GM19193 (cell line): ENCODE measurements around the gene S100A13.
A peak's percentile ranks its signal among the peaks of the same experiment; 100 is the strongest.

Source experiments
- POLR2A ChIP-seq: IDR thresholded peaks from 4 replicates; pipeline ENCODE4 v1.6.1; 2011; ENCODE audit not compliant: insufficient read depth, insufficient read length; ENCODE audit errors: extremely low read depth

S100A13 gene

DNA sequence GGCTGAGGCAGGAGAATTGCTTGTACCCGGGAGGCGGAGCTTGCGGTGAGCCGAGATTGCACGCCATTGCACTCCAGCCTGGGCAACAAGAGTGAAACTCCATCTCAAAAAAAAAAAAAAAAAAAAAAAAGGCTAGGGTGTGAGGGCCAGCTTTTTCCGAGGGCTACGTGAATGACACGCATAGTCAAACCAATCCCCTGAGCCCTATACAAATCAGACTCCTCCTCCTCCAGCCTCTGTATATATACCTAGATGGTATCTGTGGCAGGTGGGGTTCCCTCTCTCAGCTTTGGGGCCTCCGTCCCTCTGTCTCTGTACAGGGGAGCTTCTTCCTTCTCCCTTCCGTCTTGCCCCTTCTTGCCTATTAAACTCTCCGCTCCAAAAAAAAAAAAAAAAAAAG lies 21.1 kb downstream of the S100A13 start:
- no peak for TF ChIP-seq POLR2A

DNA sequence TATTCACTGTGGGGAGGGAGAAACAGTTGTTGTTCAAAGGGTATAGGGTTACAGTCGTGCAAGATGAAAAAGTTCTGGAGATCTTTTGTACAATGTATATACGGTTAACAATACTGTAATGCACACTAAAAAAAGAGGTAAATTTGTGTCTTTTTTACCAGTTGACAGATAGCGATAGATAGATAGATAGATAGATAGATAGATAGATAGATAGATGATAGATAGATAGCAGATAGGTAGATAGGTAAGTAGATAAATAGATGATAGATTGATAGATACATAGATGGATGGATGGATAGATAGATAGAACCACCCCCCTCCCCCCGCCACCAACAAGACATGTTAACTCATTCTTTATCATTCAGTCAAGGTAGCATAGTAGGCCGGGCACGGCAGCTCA lies 24.6 kb downstream of the S100A13 start:
- TF ChIP-seq POLR2A: no peak

DNA sequence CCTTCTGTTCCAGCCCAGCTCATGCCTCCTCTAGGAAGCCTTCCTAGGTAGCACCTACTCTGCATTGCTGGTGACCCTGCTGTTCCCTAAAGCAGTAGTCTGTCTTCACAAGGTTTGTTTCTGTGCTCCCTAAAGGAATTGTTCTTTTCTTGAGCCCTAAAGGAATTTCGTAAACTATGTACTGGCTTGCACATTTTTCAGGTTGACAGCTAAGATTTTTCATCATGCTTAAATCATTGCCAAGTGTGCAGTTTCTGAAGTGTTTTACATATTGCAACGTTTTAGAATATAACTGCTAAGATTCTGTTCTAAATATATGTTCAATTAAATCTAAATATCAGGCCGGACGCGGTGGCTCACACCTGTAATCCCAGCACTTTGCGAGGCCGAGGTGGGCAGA lies 27.5 kb downstream of the S100A13 start:
- TF ChIP-seq POLR2A: no peak

DNA sequence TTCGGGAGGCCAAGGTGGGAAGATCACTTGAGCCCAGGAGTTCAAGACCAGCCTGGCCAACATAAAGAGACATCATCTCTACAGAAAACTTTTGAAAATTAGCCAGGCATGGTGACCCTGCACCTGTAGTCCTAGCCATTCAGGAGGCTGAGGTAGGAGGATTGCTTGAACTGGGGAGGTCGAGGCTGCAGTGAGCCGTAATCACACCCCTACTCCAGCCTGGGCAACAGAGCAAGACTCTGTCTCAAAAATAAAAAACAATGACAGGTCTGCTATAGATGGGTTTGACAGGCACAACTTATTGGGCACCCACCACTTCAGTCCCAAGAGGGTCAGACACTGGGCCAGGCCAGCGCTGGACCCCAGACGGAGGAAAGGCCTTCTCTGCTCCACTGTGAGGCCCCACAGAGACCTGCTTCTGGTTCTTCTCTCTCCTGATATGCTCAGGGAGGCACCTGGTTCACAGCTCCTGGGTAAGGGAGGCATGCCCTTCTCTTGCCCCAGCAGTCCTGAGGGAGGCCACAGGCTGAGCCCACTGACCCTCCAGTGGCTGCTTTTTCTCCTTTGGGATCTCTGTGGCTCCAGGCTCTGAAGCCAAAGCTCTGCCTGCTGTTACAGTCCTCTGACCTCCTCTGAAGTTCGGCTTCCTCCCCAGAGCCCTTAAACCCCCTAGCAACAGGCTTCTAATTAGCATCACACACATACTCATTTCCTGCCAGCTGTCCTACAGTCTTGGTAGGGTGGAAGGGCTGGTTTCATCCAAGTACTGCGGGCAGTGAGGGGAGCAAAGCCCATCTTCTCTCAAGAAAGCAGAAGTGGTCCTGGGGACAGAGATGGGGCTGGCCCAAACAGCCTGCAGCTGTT lies 28.8 kb downstream of the S100A13 start:
- TF ChIP-seq POLR2A: peak; percentile 65

DNA sequence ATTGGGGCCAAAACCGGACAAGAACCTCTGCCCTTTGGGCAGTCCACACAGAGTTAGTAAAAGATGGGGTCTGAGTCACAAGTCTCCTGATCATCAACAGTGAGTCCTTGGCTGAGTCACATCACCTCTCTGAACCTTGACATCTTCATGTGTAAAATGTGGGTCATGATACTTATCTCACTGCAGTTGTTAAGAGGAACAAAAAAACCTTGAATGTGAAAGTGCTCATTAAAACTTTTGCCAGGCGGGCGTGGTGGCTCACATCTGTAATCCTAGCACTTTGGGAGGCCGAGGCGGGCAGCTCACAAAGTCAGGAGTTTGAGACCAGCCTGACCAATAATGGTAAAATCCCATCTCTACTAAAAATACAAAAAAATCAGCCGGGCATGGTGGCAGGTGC lies 30.1 kb downstream of the S100A13 start:
- no peak for TF ChIP-seq POLR2A

DNA sequence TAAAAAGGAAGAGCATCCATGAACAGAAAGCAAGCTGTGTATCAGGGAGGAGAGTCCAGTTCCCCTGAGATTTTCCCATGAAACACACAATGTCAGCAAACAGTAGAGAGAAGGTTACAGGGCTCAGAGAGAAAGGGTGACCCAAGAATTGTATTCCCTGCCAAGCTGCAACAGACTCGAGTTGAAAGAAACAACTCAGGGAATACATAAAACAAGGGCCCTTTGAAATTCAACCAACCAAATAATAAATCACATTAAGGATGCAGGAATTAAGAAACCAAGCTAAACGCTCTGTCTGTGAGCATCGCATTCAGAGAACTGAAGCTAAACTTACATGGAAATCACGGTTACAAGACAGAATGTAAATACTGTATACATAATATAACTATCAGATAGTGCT lies 34.6 kb downstream of the S100A13 start:
- no peak for TF ChIP-seq POLR2A

DNA sequence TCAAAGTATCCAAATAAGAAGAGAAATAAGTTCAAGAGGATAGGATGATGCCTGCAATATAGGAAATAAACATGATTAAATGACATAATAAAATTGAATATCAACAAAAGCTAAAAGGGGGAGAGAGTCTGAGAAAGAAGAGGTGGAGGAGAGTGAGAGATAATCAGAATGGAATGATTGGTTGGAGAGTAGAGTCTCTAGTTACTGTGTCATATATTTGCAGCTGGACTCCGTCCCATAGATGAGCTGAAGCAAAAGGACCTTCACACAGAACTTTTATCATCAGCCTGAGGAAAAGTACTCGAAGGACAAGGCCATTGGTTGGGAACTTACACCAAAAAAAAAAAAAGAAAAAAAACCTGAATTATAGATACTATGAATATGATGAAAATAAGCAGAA lies 38.8 kb downstream of the S100A13 start:
- no peak for TF ChIP-seq POLR2A

DNA sequence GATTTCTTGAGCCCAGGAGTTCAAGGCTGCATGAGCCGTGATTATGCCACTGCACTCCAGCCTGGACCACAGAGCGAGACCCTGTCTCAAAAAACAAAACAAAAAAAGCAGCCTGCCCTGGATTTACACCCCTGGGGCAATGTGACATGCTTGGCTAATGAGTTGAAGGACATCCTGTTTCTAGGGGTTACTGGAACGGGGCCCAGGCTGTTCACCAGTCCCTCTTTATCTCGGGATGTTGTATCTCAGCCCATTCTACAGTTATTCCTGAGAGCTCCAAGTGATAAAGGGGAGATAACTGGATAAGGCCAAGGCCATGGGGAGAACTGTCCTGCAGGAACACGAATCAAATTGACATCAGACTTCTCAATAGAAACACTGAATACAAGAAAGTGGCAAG lies 40.0 kb downstream of the S100A13 start:
- TF ChIP-seq POLR2A: no peak

DNA sequence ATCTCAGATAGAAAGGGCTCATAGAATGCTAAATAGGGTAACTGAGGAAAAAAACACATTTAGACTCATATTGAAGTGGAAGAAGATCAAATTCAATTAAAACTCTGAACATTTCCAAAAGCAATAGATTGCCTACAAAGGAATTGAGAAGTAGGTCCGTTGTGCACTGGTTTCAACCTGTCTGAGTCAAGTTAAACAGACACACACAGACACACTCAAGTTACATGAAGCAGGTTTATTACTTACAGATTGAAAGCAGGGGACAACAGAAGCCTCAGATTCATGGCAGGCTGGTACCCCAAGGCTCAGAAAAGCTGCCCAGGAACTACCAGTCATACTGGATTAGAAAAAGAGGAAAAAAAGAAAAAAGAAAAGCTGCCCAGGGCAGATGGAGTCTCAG lies 41.0 kb downstream of the S100A13 start:
- no peak for TF ChIP-seq POLR2A

DNA sequence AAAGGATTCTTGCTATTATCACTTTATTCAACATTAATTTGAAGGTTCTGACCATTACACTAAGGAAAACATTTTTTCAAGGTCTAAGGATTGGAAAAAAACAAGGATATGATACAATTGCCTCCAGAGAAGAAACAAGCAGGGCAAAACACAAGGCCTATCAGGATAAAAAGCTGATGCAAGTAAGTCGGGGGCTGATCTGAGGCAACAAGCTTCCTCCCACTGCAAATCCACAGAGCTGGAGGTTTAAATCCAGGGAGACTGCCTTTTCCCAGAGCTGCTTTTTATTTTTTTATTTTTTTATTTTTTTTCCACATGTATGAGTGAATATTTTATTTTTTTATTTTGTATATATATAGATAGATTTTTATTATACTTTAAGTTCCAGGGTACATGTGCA lies 42.3 kb downstream of the S100A13 start:
- no peak for TF ChIP-seq POLR2A

DNA sequence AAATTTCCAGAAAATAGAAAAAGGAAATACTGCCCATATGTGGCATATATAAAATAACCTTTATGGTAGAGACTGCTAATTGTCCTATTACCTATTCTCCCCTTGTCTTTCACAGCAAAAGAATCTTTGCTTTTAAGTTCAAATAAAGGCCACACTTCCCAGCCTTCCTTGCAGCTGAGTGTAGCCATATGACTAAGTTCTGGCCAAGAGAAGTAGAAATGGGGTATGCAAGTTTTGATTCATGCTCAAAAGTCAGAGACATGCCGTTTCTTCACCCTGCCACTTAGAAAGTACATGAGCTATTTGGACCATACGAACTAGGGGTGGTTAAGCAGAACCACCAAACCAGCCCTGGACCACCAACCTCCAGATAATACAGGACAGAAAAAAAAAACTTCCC lies 43.3 kb downstream of the S100A13 start:
- no peak for TF ChIP-seq POLR2A

DNA sequence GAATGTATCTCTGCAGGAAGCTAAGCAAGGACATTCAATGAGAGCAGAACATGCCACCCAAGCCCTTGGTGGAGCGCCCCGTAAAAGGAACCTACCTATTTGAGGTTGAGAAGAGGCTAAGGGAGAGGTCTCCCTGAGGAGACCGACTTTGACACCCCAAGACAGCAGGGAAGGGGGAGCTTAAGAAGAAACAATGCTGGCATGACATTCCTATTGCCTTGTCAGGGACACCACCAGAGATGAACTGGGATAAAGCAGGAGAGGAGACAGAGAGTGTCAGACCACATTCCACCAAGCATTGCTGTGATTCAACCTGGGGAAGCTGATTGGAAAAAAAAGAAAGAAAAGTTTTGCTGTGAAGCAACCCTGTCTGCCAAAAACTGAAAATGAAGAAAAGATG lies 48.4 kb downstream of the S100A13 start:
- no peak for TF ChIP-seq POLR2A

DNA sequence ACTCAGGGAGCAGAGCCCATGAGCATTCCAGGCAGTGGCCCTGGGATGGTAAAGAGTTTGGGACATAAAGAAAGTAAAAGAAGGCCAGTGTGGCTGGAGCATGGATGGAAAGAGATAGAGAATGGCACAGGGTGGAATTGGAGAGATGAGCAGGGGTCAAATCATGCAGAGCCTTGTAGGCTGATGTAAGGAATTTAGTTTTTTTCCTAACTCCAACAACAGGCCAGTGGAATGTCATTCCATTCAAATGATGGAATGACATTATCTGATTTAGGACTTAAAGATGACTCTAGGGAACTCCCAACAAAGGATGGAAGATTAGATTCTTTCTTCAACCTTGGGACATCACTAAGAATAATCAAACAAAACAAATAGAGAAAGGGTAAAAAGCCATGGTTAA lies 48.8 kb downstream of the S100A13 start:
- TF ChIP-seq POLR2A: no peak

DNA sequence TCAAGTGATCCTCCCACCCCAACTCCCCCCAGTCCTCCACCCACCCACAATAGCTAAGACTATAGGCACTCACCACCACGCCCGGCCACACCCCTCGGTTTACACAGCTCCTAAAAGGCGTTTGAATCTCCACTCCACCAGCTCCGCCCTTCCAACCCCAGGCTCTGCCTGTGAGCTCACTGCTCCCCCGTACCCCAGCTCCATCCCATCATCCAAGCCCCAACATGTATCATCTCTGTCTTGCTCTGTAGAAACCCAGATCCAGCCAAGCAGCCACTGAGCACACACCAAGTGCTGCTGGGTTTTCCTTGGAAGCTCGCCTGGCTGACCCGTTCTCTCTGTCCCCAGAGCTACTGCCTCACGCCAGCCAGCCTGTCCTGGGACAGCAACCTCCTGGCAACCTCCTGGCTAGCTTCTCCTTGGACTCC lies 49.7 kb downstream of the S100A13 start:
- TF ChIP-seq POLR2A: no peak

DNA sequence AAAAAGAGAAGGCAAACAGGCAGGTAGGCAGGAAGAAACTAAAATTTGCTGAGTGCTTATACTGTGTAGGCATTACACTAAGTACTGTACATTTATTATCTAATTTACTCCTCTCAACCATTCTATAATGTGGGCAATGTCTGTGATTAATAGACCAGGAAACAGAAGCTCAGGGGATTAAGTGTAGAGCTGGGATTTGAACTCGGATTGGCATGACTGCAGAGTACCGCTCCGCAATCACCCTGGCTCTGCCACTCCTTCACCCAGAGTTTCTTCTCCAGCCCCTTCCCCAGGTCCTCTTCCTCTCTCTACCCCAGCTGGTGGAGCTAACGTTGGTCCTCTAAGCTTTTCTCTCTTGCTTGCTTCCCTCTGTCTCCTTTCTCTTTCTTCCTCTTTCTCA lies 50.2 kb downstream of the S100A13 start:
- no peak for TF ChIP-seq POLR2A

DNA sequence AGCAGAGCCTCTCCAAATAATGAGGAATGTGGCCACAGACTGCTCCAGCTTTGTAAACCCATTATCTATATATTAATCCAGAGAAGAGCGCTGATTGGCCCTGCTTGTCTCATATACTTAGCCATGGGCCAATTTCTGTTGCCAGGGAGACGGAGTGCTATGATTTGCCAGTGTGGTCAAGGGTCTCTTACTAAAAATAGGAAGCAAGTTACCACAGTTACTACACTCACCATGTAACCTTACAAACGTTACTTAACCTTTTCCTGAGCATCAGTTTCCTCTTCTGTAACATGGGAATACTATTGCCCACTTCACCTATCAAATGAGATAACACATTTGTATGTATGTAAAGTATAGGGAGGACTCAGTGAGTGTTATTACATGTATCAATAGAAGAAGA lies 54.0 kb downstream of the S100A13 start:
- no peak for TF ChIP-seq POLR2A

DNA sequence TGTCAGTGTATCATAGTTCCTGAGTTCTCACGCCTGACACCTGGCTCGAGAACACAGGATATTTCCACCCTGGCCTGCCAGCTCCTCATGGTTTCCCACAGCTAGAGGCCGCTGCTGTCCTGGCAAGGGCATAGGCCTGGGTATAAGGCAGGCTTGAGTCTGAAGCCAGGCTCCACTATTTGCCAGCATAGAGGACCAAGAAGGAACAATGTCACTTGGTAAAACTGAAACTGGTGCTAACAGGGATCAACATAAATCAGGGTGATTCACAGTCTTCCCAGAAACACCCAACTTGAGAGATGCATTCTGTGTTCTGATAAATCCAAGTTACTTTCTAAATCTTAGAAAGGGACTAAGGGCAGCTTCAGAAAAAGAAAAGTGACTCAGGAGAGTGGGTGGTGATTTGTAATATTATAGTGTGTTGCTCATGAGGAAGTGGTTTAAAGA lies 54.7 kb downstream of the S100A13 start:
- no peak for TF ChIP-seq POLR2A
